GM23248 (cell line): Measurements from ENCODE around the gene DCTN1. TPM values are rescaled to one million over a fixed set of nuclear protein-coding genes. Genes with fewer than 3 reads are reported as not detected.

Experiments used
- DNase-seq: peaks from one replicate; pipeline ENCODE4 v3.0.0-alpha.2; 2015
- H2AFZ ChIP-seq: fragments of 200-600 bp; sonication (generic); 2 replicates; pipeline ENCODE4 v1.6.1; 2016; ENCODE audit warnings: antibody characterized with exemption
- H3F3A ChIP-seq: fragments of 200-600 bp; sonication (generic); 2 replicates; pipeline ENCODE4 v1.6.1; 2016; ENCODE audit warnings: mild to moderate bottlenecking, antibody characterized with exemption, mixed run types; ENCODE audit not compliant: insufficient read depth
- H3K27ac ChIP-seq: fragments of 200-600 bp; sonication (generic); 2 replicates; pipeline ENCODE4 v1.5.1; 2016; ENCODE audit warnings: mild to moderate bottlenecking
- H3K27me3 ChIP-seq: fragments of 200-600 bp; sonication (generic); replicated peaks from 2 replicates; pipeline ENCODE4 v1.6.1; 2016; ENCODE audit warnings: mild to moderate bottlenecking; ENCODE audit not compliant: insufficient read depth
- H3K36me3 ChIP-seq: fragments of 200-600 bp; sonication (generic); 2 replicates; pipeline ENCODE4 v1.6.1; 2016; ENCODE audit warnings: low read depth, mild to moderate bottlenecking
- H3K4me1 ChIP-seq: fragments of 200-600 bp; sonication (generic); 2 replicates; pipeline ENCODE4 v1.6.1; 2016; ENCODE audit warnings: mild to moderate bottlenecking; ENCODE audit not compliant: insufficient read depth
- H3K4me2 ChIP-seq: fragments of 200-600 bp; sonication (generic); one replicate; pipeline ENCODE4 v1.6.1; 2016; ENCODE audit warnings: mild to moderate bottlenecking; ENCODE audit not compliant: unreplicated experiment
- H3K4me3 ChIP-seq: fragments of 200-600 bp; sonication (generic); 2 replicates; pipeline ENCODE4 v1.5.1; 2016; ENCODE audit warnings: mild to moderate bottlenecking
- H3K79me2 ChIP-seq: fragments of 200-600 bp; sonication (generic); 2 replicates; pipeline ENCODE4 v1.6.1; 2016; ENCODE audit warnings: mild to moderate bottlenecking; ENCODE audit not compliant: insufficient read depth
- H3K9ac ChIP-seq: fragments of 200-600 bp; sonication (generic); 2 replicates; pipeline ENCODE4 v1.6.1; 2016; ENCODE audit warnings: mild to moderate bottlenecking
- H3K9me2 ChIP-seq: fragments of 200-600 bp; sonication (generic); 2 replicates; pipeline ENCODE4 v1.6.1; 2016; ENCODE audit warnings: mixed run types, mild to moderate bottlenecking, moderate library complexity; ENCODE audit not compliant: insufficient read depth
- H3K9me3 ChIP-seq: fragments of 200-600 bp; sonication (generic); one replicate; pipeline ENCODE4 v1.6.1; 2017; ENCODE audit warnings: low read depth
- H4K20me1 ChIP-seq: fragments of 200-600 bp; sonication (generic); 2 replicates; pipeline ENCODE4 v1.6.0; 2016; ENCODE audit not compliant: insufficient read depth
- EZH2 ChIP-seq: fragments of 200-600 bp; sonication (generic); IDR thresholded peaks from 2 replicates; pipeline ENCODE4 v1.6.1; 2018; ENCODE audit warnings: antibody characterized with exemption, mild to moderate bottlenecking; ENCODE audit not compliant: insufficient read depth, poor library complexity, severe bottlenecking
- EZH2phosphoT487 ChIP-seq: fragments of 200-600 bp; sonication (generic); IDR thresholded peaks from 2 replicates; pipeline ENCODE4 v1.6.1; 2018; ENCODE audit warnings: antibody characterized with exemption, moderate library complexity, mild to moderate bottlenecking, low read depth; ENCODE audit not compliant: insufficient read depth
- WGBS, 2 experiments: methylation state at CpG; one replicate each; pipeline ENCODE4 v1.1.6; 2015 to 2017; ENCODE audit warnings: low lambda C conversion rate in 2 of 2, low coverage in 1 of 2; ENCODE audit errors: missing lambda C conversion rate in 2 of 2; 5-methylcytosine and 5-hydroxymethylcytosine counted together
- in situ Hi-C: fragments of 300-500 bp; cut with MboI; formaldehyde crosslinking; loops from 2 replicates; pipeline ENCODE4 v1.15.0; 2020
- polyA plus RNA-seq: library from polyadenylated mRNA; unstranded; fragments of >200 nt; fragmentation: Nextera tagmentation; extraction: Ambion mirVana; gene quantifications from 2 replicates; pipeline ENCODE4 v1.2.1, GENCODE V29; 2016
- total RNA-seq: library from RNA; depleted of rRNA; stranded (reverse); fragments of >200 nt; shearing (Covaris generic); gene quantifications from 2 replicates; pipeline ENCODE4 v1.2.3, GENCODE V29; 2014

Gene DCTN1
- total and polyA plus RNA-seq, 2 experiments from 2014 or later, result 169 to 176 TPM

GRCh38 chr2:74425523-74425922, 45.4 kb upstream of the DCTN1 start:
- in situ Hi-C loops, result no loop called here
- Histone ChIP-seq H2AFZ (no peak overlapping the region), H3K4me3 (no peak overlapping the region), H3K9me3 (no peaks in the 10 kb centered on the region), H3K79me2 (no peaks in the 10 kb centered on the region), H3K9ac (no peak overlapping the region), H3K4me2 (no peak overlapping the region), H3K27me3 (no peaks in the 10 kb centered on the region), H3K36me3 (peaks cover 3% of the 10 kb centered on the region; the same call in 1 of the 2 replicates), H3K27ac (peak overlapping the region; percentile 45; the same call in 1 of the 2 replicates), H4K20me1 (no peaks in the 10 kb centered on the region), H3F3A (peaks cover 21% of the 10 kb centered on the region; the same call in 1 of the 2 replicates), H3K9me2 (no peaks in the 10 kb centered on the region), H3K4me1 (0 out of 2 replicates have a peak, but pooled peaks cover 4% of the 10 kb centered on the region)
- TF ChIP-seq EZH2 (no peak), EZH2phosphoT487 (no peak)
- DNase-seq, result peak; percentile 60
- WGBS, 2 experiments, result 71 to 73% methylated on average over 7 of the region's 7 CpGs

- H3K9me3 ChIP-seq, result no peaks in the 10 kb centered on the region
- no peaks in the 10 kb centered on the region for H3K79me2 ChIP-seq
- no peaks in the 10 kb centered on the region for H3K27me3 ChIP-seq
- H3F3A ChIP-seq, result peaks cover 26% of the 10 kb centered on the region
- no peaks in the 10 kb centered on the region for H3K9me2 ChIP-seq
- no peak overlapping the region for H3K4me2 ChIP-seq
- DNase-seq, result no peak
- in situ Hi-C loops, result no loop called here
- H3K4me3 ChIP-seq, result no peak overlapping the region
- no peaks in the 10 kb centered on the region for H4K20me1 ChIP-seq
- H3K9ac ChIP-seq, result no peak overlapping the region
- TF ChIP-seq EZH2phosphoT487 (no peak), EZH2 (no peak)
- 73 to 76% methylated on average over 5 of the region's 5 CpGs for WGBS, 2 experiments
- H2AFZ ChIP-seq, result no peak overlapping the region
- peaks cover 3% of the 10 kb centered on the region; the same call in 1 of the 2 replicates for H3K36me3 ChIP-seq
- H3K27ac ChIP-seq, result peak overlapping the region; percentile 45; the same call in 1 of the 2 replicates
- H3K4me1 ChIP-seq, result 0 out of 2 replicates have a peak, but pooled peaks cover 6% of the 10 kb centered on the region
These were observed 44.9 kb upstream of the DCTN1 start for GRCh38 chr2:74424995-74425406.

GRCh38 chr2:74424139-74424992, 44.3 kb upstream of the DCTN1 start:
- Histone ChIP-seq H3F3A (peaks cover 26% of the 10 kb centered on the region), H3K79me2 (no peaks in the 10 kb centered on the region), H3K4me2 (no peak overlapping the region), H3K9me2 (no peaks in the 10 kb centered on the region), H3K4me3 (no peak overlapping the region), H2AFZ (no peak overlapping the region), H3K9me3 (no peaks in the 10 kb centered on the region), H3K36me3 (peaks cover 3% of the 10 kb centered on the region; the same call in 1 of the 2 replicates), H3K4me1 (0 out of 2 replicates have a peak, but pooled peaks cover 6% of the 10 kb centered on the region), H3K27ac (no peak overlapping the region), H3K9ac (no peak overlapping the region), H3K27me3 (no peaks in the 10 kb centered on the region), H4K20me1 (no peaks in the 10 kb centered on the region)
- TF ChIP-seq EZH2 (no peak), EZH2phosphoT487 (no peak)
- 79 to 81% methylated on average over 5 of the region's 5 CpGs for WGBS, 2 experiments
- in situ Hi-C loops, result no loop called here
- no peak for DNase-seq

GRCh38 chr2:74423231-74424095, 43.4 kb upstream of the DCTN1 start:
- Histone ChIP-seq H2AFZ (no peak overlapping the region), H3F3A (peaks cover 18% of the 10 kb centered on the region; the same call in 1 of the 2 replicates), H3K27me3 (no peaks in the 10 kb centered on the region), H3K4me3 (no peak overlapping the region), H3K27ac (no peak overlapping the region), H3K4me2 (no peak overlapping the region), H3K79me2 (no peaks in the 10 kb centered on the region), H4K20me1 (no peaks in the 10 kb centered on the region), H3K9me3 (no peaks in the 10 kb centered on the region), H3K4me1 (0 out of 2 replicates have a peak, but pooled peaks cover 6% of the 10 kb centered on the region), H3K9me2 (no peaks in the 10 kb centered on the region), H3K9ac (no peak overlapping the region), H3K36me3 (no peaks in the 10 kb centered on the region; the same call in 1 of the 2 replicates)
- TF ChIP-seq EZH2phosphoT487, result no peak
- TF ChIP-seq EZH2, result no peak
- DNase-seq, result no peak
- in situ Hi-C loops, result no loop called here
- 81 to 86% methylated on average over 9 of the region's 9 CpGs for WGBS, 2 experiments
